ENCODE data around the gene PSD4.

PSD4 gene

GRCh38 chr2:113190871-113191270 lies 17.1 kb downstream of the PSD4 start:
- TF ChIP-seq CTCF (IDR thresholded peaks at IDR 0.05; ENCODE audit: low read length) (no peak), EZH2phosphoT487 (IDR thresholded peaks at IDR 0.05; ENCODE audit: low read length) (no peak), EZH2 (optimal IDR thresholded peaks at IDR 0.05; ENCODE audit: low read depth, low read length) (no peak)

GRCh38 chr2:113192459-113193100 lies 18.8 kb downstream of the PSD4 start:
- H3K9me2 ChIP-seq (replicated peaks; ENCODE audit: insufficient read depth, low read length): no peaks in the 10 kb centered on the region
- H3K9ac ChIP-seq (ENCODE audit: low read length): no peak overlapping the region
- no peaks in the 10 kb centered on the region for H3F3A ChIP-seq (ENCODE audit: insufficient read depth, low read length)
- no peak for DNase-seq
- no peak for TF ChIP-seq EZH2phosphoT487 (IDR thresholded peaks at IDR 0.05; ENCODE audit: low read length)
- no peak for TF ChIP-seq EZH2 (optimal IDR thresholded peaks at IDR 0.05; ENCODE audit: low read depth, low read length)
- TF ChIP-seq CTCF (IDR thresholded peaks at IDR 0.05; ENCODE audit: low read length): no peak
- H3K27ac ChIP-seq (ENCODE audit: low read length): no peak overlapping the region
- no peaks in the 10 kb centered on the region for H4K20me1 ChIP-seq (ENCODE audit: insufficient read depth, low read length)
- H3K4me3 ChIP-seq (ENCODE audit: low read length): no peak overlapping the region
- peaks cover 7% of the 10 kb centered on the region; the same call in 1 of the 2 replicates for H3K36me3 ChIP-seq (replicated peaks; ENCODE audit: insufficient read depth, low read length)
- no peaks in the 10 kb centered on the region for H3K4me1 ChIP-seq (ENCODE audit: low read length)
- H3K9me3 ChIP-seq (replicated peaks; ENCODE audit: insufficient read depth, low read length): no peaks in the 10 kb centered on the region
- no peak overlapping the region for H3K4me2 ChIP-seq (ENCODE audit: low read depth, low read length)
- no peaks in the 10 kb centered on the region for H3K27me3 ChIP-seq (replicated peaks; ENCODE audit: insufficient read depth, low read length)
- H2AFZ ChIP-seq (ENCODE audit: low read length): no peak overlapping the region
- H3K79me2 ChIP-seq (ENCODE audit: low read length): peaks cover 15% of the 10 kb centered on the region; the same call in 1 of the 2 replicates

More at GRCh38 chr2:113190871-113191270, 17.1 kb downstream of the PSD4 start:
- DNase-seq: no peak
- Histone ChIP-seq H3K9ac (ENCODE audit: low read length) (no peak overlapping the region), H3K4me3 (ENCODE audit: low read length) (no peak overlapping the region), H3K79me2 (ENCODE audit: low read length) (peaks cover 23% of the 10 kb centered on the region; the same call in 1 of the 2 replicates), H3K27me3 (replicated peaks; ENCODE audit: insufficient read depth, low read length) (no peaks in the 10 kb centered on the region), H4K20me1 (ENCODE audit: insufficient read depth, low read length) (no peaks in the 10 kb centered on the region), H3F3A (ENCODE audit: insufficient read depth, low read length) (no peaks in the 10 kb centered on the region), H3K27ac (ENCODE audit: low read length) (no peak overlapping the region), H3K36me3 (replicated peaks; ENCODE audit: insufficient read depth, low read length) (peaks cover 7% of the 10 kb centered on the region; the same call in 1 of the 2 replicates), H3K9me3 (replicated peaks; ENCODE audit: insufficient read depth, low read length) (no peaks in the 10 kb centered on the region), H3K4me2 (ENCODE audit: low read depth, low read length) (no peak overlapping the region), H3K4me1 (ENCODE audit: low read length) (no peaks in the 10 kb centered on the region), H2AFZ (ENCODE audit: low read length) (no peak overlapping the region), H3K9me2 (replicated peaks; ENCODE audit: insufficient read depth, low read length) (no peaks in the 10 kb centered on the region)

- Histone ChIP-seq H3K4me3 (ENCODE audit: low read length) (no peak overlapping the region), H4K20me1 (ENCODE audit: insufficient read depth, low read length) (no peaks in the 10 kb centered on the region), H3K9me2 (replicated peaks; ENCODE audit: insufficient read depth, low read length) (no peaks in the 10 kb centered on the region), H3K4me2 (ENCODE audit: low read depth, low read length) (no peak overlapping the region), H3K27me3 (replicated peaks; ENCODE audit: insufficient read depth, low read length) (no peaks in the 10 kb centered on the region), H3K9ac (ENCODE audit: low read length) (no peak overlapping the region), H3K27ac (ENCODE audit: low read length) (no peak overlapping the region), H3F3A (ENCODE audit: insufficient read depth, low read length) (no peaks in the 10 kb centered on the region), H3K79me2 (ENCODE audit: low read length) (peaks cover 4% of the 10 kb centered on the region; the same call in 1 of the 2 replicates), H2AFZ (ENCODE audit: low read length) (no peak overlapping the region), H3K4me1 (ENCODE audit: low read length) (no peaks in the 10 kb centered on the region), H3K9me3 (replicated peaks; ENCODE audit: insufficient read depth, low read length) (no peaks in the 10 kb centered on the region), H3K36me3 (replicated peaks; ENCODE audit: insufficient read depth, low read length) (peaks cover 7% of the 10 kb centered on the region; the same call in 1 of the 2 replicates)
- DNase-seq: no peak
- TF ChIP-seq EZH2phosphoT487 (IDR thresholded peaks at IDR 0.05; ENCODE audit: low read length) (no peak), CTCF (IDR thresholded peaks at IDR 0.05; ENCODE audit: low read length) (no peak), EZH2 (optimal IDR thresholded peaks at IDR 0.05; ENCODE audit: low read depth, low read length) (no peak)
Observed at GRCh38 chr2:113195923-113196501, 22.2 kb downstream of the PSD4 start.
